ENCODE measurements around the gene ZGLP1.
A peak's percentile ranks its signal among the peaks of the same experiment; 100 is the strongest.

The ZGLP1 gene

GRCh38 chr19:10309423-10309822 is at the start of gene ZGLP1:
Gene ZGLP1 (minus strand): TSS chr19:10309815.
- ChIA-PET POLR2A (no interaction called here), CTCF (interaction anchor here (0.6 kb wide), 1 partner anchor 36 kb away, joined by 5 read pairs; no protein-coding TSS in a partner anchor)
- no peak for DNase-seq (ENCODE audit: extremely low spot score)
- no peak for TF ChIP-seq FOXK2 (IDR thresholded peaks at IDR 0.05)
- no peak for TF ChIP-seq TARDBP (IDR thresholded peaks at IDR 0.05)
- TF ChIP-seq ELF4 (IDR thresholded peaks at IDR 0.05) = no peak

DNA sequence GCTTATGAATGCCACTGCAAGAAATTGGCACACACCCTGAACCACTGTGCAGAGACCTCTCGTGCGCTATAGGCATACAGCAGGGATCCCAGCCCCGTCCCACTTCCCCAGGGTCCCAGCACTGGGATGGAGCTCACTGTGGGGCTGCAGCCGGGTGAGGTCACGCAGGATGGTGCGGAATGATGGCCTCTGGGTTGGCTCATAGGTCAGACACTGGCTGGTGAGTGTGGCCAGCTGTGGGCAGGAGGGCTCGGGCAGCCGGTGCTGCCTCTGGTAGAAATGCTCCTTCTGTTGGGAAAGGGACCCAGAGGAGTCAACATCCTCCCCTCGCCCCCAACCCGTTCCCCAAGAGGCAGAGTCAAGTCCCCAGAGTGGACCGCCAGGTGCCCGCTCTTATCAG is 46.8 kb upstream of the ZGLP1 start:
- CTCF ChIA-PET = no interaction called here
- DNase-seq (ENCODE audit: extremely low spot score) = no peak
- POLR2A ChIA-PET = no interaction called here
- TF ChIP-seq FOXK2 (IDR thresholded peaks at IDR 0.05) (no peak), LEF1 (IDR thresholded peaks at IDR 0.05; ENCODE audit: borderline replicate concordance) (no peak), TARDBP (IDR thresholded peaks at IDR 0.05) (no peak), FOXA1 (IDR thresholded peaks at IDR 0.05) (no peak), FOXM1 (IDR thresholded peaks at IDR 0.05; ENCODE audit: borderline replicate concordance) (no peak)
- TF ChIP-seq, protein P1, sequence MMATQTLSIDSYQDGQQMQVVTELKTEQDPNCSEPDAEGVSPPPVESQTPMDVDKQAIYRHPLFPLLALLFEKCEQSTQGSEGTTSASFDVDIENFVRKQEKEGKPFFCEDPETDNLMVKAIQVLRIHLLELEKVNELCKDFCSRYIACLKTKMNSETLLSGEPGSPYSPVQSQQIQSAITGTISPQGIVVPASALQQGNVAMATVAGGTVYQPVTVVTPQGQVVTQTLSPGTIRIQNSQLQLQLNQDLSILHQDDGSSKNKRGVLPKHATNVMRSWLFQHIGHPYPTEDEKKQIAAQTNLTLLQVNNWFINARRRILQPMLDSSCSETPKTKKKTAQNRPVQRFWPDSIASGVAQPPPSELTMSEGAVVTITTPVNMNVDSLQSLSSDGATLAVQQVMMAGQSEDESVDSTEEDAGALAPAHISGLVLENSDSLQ (IDR thresholded peaks at IDR 0.05) = no peak

- peak; percentile 75 for DNase-seq (ENCODE audit: extremely low spot score)
- CTCF ChIA-PET = no interaction called here
- TF ChIP-seq HDGF (IDR thresholded peaks at IDR 0.05; ENCODE audit: borderline replicate concordance) (no peak), FOXA1 (IDR thresholded peaks at IDR 0.05) (no peak), SUZ12 (IDR thresholded peaks at IDR 0.05) (no peak), NFRKB (IDR thresholded peaks at IDR 0.05) (no peak), ELF4 (IDR thresholded peaks at IDR 0.05) (no peak), FOXM1 (IDR thresholded peaks at IDR 0.05; ENCODE audit: borderline replicate concordance) (no peak)
- TF ChIP-seq, protein P1 (IDR thresholded peaks at IDR 0.05) = no peak
- POLR2A ChIA-PET = no interaction called here
Observed at GRCh38 chr19:10353793-10354391, 44.3 kb upstream of the ZGLP1 start.

DNA sequence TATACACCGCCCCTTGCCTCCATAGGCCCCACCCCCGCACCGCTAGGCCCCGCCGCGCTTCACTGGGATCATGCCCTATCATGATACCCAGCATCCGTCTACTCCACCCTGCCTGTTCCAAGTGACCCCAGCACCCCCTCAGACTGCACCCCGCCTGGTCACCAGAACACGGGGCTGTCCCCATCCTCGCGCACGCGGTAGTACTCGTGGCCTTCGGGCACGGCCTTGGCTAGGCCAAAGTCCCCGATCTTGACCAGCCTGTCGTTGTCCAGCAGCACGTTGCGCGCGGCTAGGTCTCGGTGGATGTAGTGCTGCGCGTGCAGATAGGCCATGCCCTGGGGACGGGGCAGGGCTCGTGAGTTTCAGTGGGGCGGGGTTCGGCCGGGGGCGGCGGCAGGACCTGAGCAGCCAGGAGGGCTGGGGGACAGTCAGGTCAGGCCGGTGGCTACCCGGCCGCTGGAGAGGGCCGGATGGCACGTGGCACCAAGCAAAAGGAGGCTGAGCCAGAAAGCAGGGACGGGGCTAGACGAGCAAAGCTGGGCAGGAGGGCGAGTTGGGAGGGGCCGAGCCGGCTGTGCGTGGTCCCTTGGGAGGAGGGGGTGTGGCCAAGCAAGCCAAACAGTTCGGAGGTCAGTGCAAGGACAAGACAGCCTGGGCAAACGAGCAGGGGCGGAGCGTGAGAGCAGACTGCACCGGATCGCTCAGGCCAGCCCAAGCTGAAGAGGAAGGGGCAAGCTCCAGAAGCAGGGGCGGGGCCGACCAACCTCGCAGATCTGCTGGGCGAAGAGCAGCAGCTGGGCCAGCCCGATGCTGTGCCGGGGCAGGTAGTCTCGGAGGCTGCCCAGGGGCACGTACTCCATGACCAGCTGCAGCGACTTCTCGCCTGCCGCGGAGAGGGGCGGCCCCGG is 43.4 kb upstream of the ZGLP1 start:
- TF ChIP-seq L3MBTL2 (conservative IDR thresholded peaks at IDR 0.05) (no peak), ARNT (IDR thresholded peaks at IDR 0.05) (no peak), ZNF384 (IDR thresholded peaks at IDR 0.05) (no peak), NFRKB (IDR thresholded peaks at IDR 0.05) (no peak), TARDBP (IDR thresholded peaks at IDR 0.05) (no peak), CTBP1 (IDR thresholded peaks at IDR 0.05; ENCODE audit: borderline replicate concordance) (no peak), SUZ12 (IDR thresholded peaks at IDR 0.05) (no peak), LEF1 (IDR thresholded peaks at IDR 0.05; ENCODE audit: borderline replicate concordance) (no peak), HDGF (IDR thresholded peaks at IDR 0.05; ENCODE audit: borderline replicate concordance) (no peak), ELF4 (IDR thresholded peaks at IDR 0.05) (no peak), BHLHE40 (IDR thresholded peaks at IDR 0.05; ENCODE audit: borderline replicate concordance) (no peak), SP1 (IDR thresholded peaks at IDR 0.05) (no peak)
- TF ChIP-seq, protein P1 (IDR thresholded peaks at IDR 0.05) = no peak
- DNase-seq (ENCODE audit: extremely low spot score) = no peak
- POLR2A ChIA-PET = no interaction called here
- CTCF ChIA-PET = no interaction called here

GRCh38 chr19:10346509-10346908 is 36.9 kb upstream of the ZGLP1 start:
- TF ChIP-seq, protein P1 (IDR thresholded peaks at IDR 0.05) = no peak
- no peak for TF ChIP-seq L3MBTL2 (conservative IDR thresholded peaks at IDR 0.05)
- no peak for TF ChIP-seq CTBP1 (IDR thresholded peaks at IDR 0.05; ENCODE audit: borderline replicate concordance)
- TF ChIP-seq FOXA1 (IDR thresholded peaks at IDR 0.05) = no peak
- ChIA-PET POLR2A (no interaction called here), CTCF (no interaction called here)
- DNase-seq (ENCODE audit: extremely low spot score) = no peak

DNA sequence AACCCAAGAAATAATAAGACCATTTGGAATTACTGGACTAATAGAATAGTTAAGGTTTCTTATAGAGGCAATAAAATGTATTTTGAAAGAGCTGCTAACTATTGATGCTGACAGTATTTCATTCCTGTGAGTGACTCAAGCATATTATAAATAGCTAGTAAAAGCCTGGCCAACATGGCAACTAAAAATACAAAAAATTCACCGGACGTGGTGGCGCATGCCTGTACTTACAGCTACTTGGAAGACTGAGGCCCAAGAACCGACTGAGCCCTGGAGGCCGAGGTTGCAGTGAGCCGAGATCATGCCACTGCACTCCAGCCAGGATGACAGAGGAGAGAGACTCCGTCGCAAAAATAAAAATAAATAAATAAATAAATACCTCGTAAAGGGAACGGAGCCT is 35.2 kb upstream of the ZGLP1 start:
- CTCF ChIA-PET = interaction anchor here (0.7 to 1.2 kb wide), 2 partner anchors 10 to 610 kb away, joined by 3 to 4 read pairs; no protein-coding TSS in a partner anchor
- POLR2A ChIA-PET = no interaction called here
- no peak for DNase-seq (ENCODE audit: extremely low spot score)
- TF ChIP-seq FOXK2 (IDR thresholded peaks at IDR 0.05) (no peak), FOXA1 (IDR thresholded peaks at IDR 0.05) (no peak), FOXM1 (IDR thresholded peaks at IDR 0.05; ENCODE audit: borderline replicate concordance) (no peak), ARNT (IDR thresholded peaks at IDR 0.05) (no peak), CTBP1 (IDR thresholded peaks at IDR 0.05; ENCODE audit: borderline replicate concordance) (no peak), L3MBTL2 (conservative IDR thresholded peaks at IDR 0.05) (no peak), ELF4 (IDR thresholded peaks at IDR 0.05) (no peak), HDGF (IDR thresholded peaks at IDR 0.05; ENCODE audit: borderline replicate concordance) (no peak), SP1 (IDR thresholded peaks at IDR 0.05) (no peak), BHLHE40 (IDR thresholded peaks at IDR 0.05; ENCODE audit: borderline replicate concordance) (no peak), LEF1 (IDR thresholded peaks at IDR 0.05; ENCODE audit: borderline replicate concordance) (no peak), TARDBP (IDR thresholded peaks at IDR 0.05) (no peak), NFRKB (IDR thresholded peaks at IDR 0.05) (no peak)

All from HEK293T (cell line).